Naive thymus-derived CD4-positive, alpha-beta T cell (primary cell): Measurements from ENCODE around the gene TPP1. TPM values are rescaled to one million over a fixed set of nuclear protein-coding genes. Genes with fewer than 3 reads are reported as not detected.

Experiments used
- ATAC-seq: fragments of 150-1000 bp; cut with Tn5 transposase; 2 replicates; pipeline ENCODE4 v1.10.0; 2021; ENCODE audit warnings: mild to moderate bottlenecking, moderate library complexity
- CTCF ChIA-PET: fragments of 350-600 bp; sonication (Branson Sonifier 250); formaldehyde crosslinking; loops from one replicate; lab custom pipeline; 2021; ENCODE audit warnings: antibody characterized with exemption; lab: Charles Lee
- POLR2A ChIA-PET: fragments of 350-600 bp; sonication (Branson Sonifier 250); formaldehyde crosslinking; loops from one replicate; lab custom pipeline; 2021; ENCODE audit warnings: antibody characterized with exemption, inconsistent platforms; lab: Charles Lee
- DNase-seq, 9 donors: peaks; one replicate each; pipeline versions ENCODE4 v3.0.0 to v3.0.0-alpha.2; 2020 to 2022; ENCODE audit warnings: mixed read lengths in 1 of 9
- H3K27ac ChIP-seq: one replicate; pipeline ENCODE4 v1.7.0; 2013; ENCODE audit warnings: mild to moderate bottlenecking, low read depth, low read length, moderate library complexity
- H3K27me3 ChIP-seq, 2 donors: one replicate each; pipeline ENCODE4 v1.7.0; 2013; ENCODE audit warnings: low read length in 2 of 2, mild to moderate bottlenecking in 2 of 2, moderate library complexity in 2 of 2; ENCODE audit not compliant: control insufficient read depth in 2 of 2, insufficient read depth in 2 of 2
- H3K36me3 ChIP-seq, 3 experiments: 1 replicate in 2 of 3; 2 replicates in 1 of 3; pipeline ENCODE4 v1.7.0; 2013; ENCODE audit warnings: low read length in 3 of 3, mild to moderate bottlenecking in 3 of 3, moderate library complexity in 1 of 3; ENCODE audit not compliant: insufficient read depth in 3 of 3, control insufficient read depth in 2 of 3
- H3K4me1 ChIP-seq, 2 donors: one replicate each; pipeline ENCODE4 v1.7.0; 2013; ENCODE audit warnings: low read length in 2 of 2, mild to moderate bottlenecking in 2 of 2, moderate library complexity in 1 of 2; ENCODE audit not compliant: control insufficient read depth in 2 of 2, insufficient read depth in 2 of 2
- H3K4me3 ChIP-seq: 2 replicates; pipeline ENCODE4 v1.7.0; 2013; ENCODE audit warnings: mild to moderate bottlenecking, low read length
- H3K9me3 ChIP-seq, 3 experiments: 1 replicate in 2 of 3; 2 replicates in 1 of 3; pipeline ENCODE4 v1.7.0; 2013; ENCODE audit warnings: low read length in 3 of 3; ENCODE audit not compliant: control insufficient read depth in 2 of 3
- H3K27ac Mint-ChIP-seq, 9 donors: one replicate each; pipeline ENCODE4 v1.8.0; 2020 to 2022; ENCODE audit warnings: mixed read lengths in 9 of 9, mild to moderate bottlenecking in 8 of 9, moderate library complexity in 5 of 9, inconsistent platforms in 2 of 9
- H3K27me3 Mint-ChIP-seq, 5 donors: one replicate each; pipeline ENCODE4 v1.8.0; 2021 to 2022; ENCODE audit warnings: mixed read lengths in 5 of 5, mild to moderate bottlenecking in 1 of 5
- H3K36me3 Mint-ChIP-seq, 5 donors: one replicate each; pipeline ENCODE4 v1.8.0; 2020 to 2022; ENCODE audit warnings: mixed read lengths in 5 of 5, mild to moderate bottlenecking in 3 of 5, inconsistent platforms in 1 of 5
- H3K4me1 Mint-ChIP-seq, 7 donors: one replicate each; pipeline ENCODE4 v1.8.0; 2020 to 2022; ENCODE audit warnings: mixed read lengths in 7 of 7, mild to moderate bottlenecking in 3 of 7, inconsistent platforms in 1 of 7
- H3K4me3 Mint-ChIP-seq, 10 donors: one replicate each; pipeline ENCODE4 v1.8.0; 2020 to 2022; ENCODE audit warnings: mild to moderate bottlenecking in 10 of 10, mixed read lengths in 10 of 10, moderate library complexity in 6 of 10, inconsistent platforms in 2 of 10
- H3K9me3 Mint-ChIP-seq, 11 donors: one replicate each; pipeline ENCODE4 v1.8.0; 2020 to 2022; ENCODE audit warnings: mixed read lengths in 11 of 11, mild to moderate bottlenecking in 4 of 11, inconsistent platforms in 1 of 11, moderate library complexity in 1 of 11
- intact Hi-C, 2 donors: fragments of 100-400 bp; cut with micrococcal nuclease; formaldehyde crosslinking; loops; one replicate each; pipeline ENCODE4 v1.15.1; 2023
- polyA plus RNA-seq, 2 donors: library from polyadenylated mRNA; unstranded; fragments of 300-500 nt; fragmentation: Illumina TruSeq; gene quantifications; one replicate each; pipeline ENCODE4 v1.2.3, GENCODE V29; 2021
- total RNA-seq, 6 experiments: library from RNA in 5 of 6; stranded (reverse) in 5 of 6; gene quantifications; 1 replicate in 5 of 6; 2 replicates in 1 of 6; pipeline ENCODE4 v1.2.3 and lab custom pipeline; 2021 to 2026

The TPP1 gene
- total and polyA plus RNA-seq, 7 experiments from 2014 or later: 49.9 to 160 (median 116) TPM

DNA sequence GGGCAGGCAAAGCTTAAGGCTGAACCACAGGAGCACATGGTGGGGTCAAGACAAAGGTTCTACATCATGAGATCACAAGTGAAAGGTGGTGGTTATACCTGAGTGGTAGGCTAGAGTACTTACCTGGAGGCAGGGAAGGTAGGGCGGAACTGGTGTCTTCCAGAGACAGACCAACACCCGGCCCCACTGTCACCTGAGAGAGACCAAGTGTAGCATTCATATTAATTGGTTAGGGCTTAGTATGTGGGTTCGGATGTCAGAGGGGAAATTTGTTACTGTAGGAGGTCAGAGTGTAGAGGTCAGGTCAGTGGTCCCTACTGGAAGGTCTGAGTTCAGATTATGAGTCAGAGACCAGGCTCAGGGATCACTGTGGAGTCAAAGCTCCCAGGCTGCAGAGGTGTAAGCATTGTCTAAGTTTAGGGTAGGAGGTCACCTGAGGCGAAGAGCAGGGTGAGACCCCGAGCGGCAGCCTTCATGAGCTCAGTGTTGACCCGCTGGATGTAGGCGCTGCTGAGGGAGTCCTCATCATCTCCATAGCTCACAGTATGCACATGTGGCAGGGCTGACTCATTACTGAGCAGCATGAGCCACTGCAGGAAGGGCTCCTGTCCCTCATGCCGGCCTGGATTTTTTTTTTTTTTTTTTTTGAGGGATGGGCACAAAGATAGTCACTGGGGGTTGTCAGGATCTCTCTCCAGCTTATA lies 3.2 kb downstream of the TPP1 start:
- no peak for DNase-seq
- Histone ChIP-seq H3K27ac (no peak overlapping the region), H3K4me3 (no peak overlapping the region), H3K4me1 (peaks cover 17 to 36% of the 10 kb centered on the region in 2 donors), H3K27me3 (no peaks in the 10 kb centered on the region), H3K9me3 (no peaks in the 10 kb centered on the region), H3K36me3 (peaks cover 0 to 26% (median 0%) of the 10 kb centered on the region in 3 experiments)
- ChIA-PET POLR2A (interaction anchor here (0.7 to 2.9 kb wide), 3 partner anchors 38 to 73 kb away, joined by 3 to 8 read pairs (median 7); partner anchors contain the start of gene MRPL17), CTCF (interaction anchor here (1.1 kb wide), 1 partner anchor 67 kb away, joined by 3 read pairs; the partner anchor contains the start of gene MRPL17)
- peak overlapping the region in 4 of 10 donors; percentile 2 to 60 (median 30) for H3K4me3 Mint-ChIP-seq
- H3K27ac Mint-ChIP-seq: peak overlapping the region in 6 of 9 donors; percentile 8 to 57 (median 22)
- no peaks in the 10 kb centered on the region for H3K27me3 Mint-ChIP-seq
- H3K4me1 Mint-ChIP-seq: peaks cover 9 to 22% (median 13%) of the 10 kb centered on the region in 7 donors
- intact Hi-C loops: loop anchor here (5.0 to 10.0 kb wide), 4 partner anchors 36 to 989 kb away; partner anchors contain the start of genes PPFIBP2 (in 1 of the 2) and TRIM34 (in 1 of the 2)
- ATAC-seq: no peak
- peaks cover 7 to 24% (median 10%) of the 10 kb centered on the region in 5 donors for H3K36me3 Mint-ChIP-seq
- no peaks in the 10 kb centered on the region for H3K9me3 Mint-ChIP-seq

DNA sequence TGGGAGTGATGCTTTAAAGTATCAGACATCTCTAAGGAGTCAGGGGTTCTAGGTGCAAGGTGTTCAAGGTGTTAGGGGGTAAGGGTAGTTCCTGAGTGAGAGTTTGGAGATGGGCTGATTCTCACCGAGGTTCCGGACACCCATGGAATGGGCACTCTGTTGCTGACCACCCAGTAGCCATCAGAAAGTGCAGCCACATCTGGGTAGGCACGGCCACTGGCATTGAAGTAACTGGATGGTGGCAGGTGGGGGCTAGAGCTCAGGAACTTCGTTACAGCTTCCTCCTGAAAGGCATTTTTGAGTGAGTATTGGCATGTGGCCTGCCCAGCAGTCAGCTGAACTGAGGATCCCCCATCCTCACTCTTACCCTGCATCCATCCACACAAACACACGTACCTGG lies 4.2 kb downstream of the TPP1 start:
- ChIA-PET CTCF (no interaction called here), POLR2A (interaction anchor here (1.1 to 2.9 kb wide), 2 partner anchors 57 to 68 kb away, joined by 3 to 8 read pairs; partner anchors contain the start of gene MRPL17)
- H3K27me3 Mint-ChIP-seq: no peaks in the 10 kb centered on the region
- Histone ChIP-seq H3K36me3 (peaks cover 0 to 36% (median 9%) of the 10 kb centered on the region in 3 experiments), H3K27me3 (no peaks in the 10 kb centered on the region), H3K9me3 (no peaks in the 10 kb centered on the region), H3K4me3 (no peak overlapping the region), H3K27ac (no peak overlapping the region), H3K4me1 (peaks cover 23 to 38% of the 10 kb centered on the region in 2 donors)
- peaks cover 9 to 32% (median 22%) of the 10 kb centered on the region in 7 donors for H3K4me1 Mint-ChIP-seq
- ATAC-seq: no peak
- H3K4me3 Mint-ChIP-seq: peak overlapping the region in 1 of 10 donors; percentile 15
- peak overlapping the region in 3 of 9 donors; percentile 11 to 63 (median 57) for H3K27ac Mint-ChIP-seq
- H3K36me3 Mint-ChIP-seq: peaks cover 7 to 33% (median 11%) of the 10 kb centered on the region in 5 donors
- DNase-seq: no peak
- intact Hi-C loops: loop anchor here (5.0 to 10.0 kb wide), 4 partner anchors 37 to 988 kb away; partner anchors contain the start of genes PPFIBP2 (in 1 of the 2) and TRIM34 (in 1 of the 2)
- no peaks in the 10 kb centered on the region for H3K9me3 Mint-ChIP-seq

DNA sequence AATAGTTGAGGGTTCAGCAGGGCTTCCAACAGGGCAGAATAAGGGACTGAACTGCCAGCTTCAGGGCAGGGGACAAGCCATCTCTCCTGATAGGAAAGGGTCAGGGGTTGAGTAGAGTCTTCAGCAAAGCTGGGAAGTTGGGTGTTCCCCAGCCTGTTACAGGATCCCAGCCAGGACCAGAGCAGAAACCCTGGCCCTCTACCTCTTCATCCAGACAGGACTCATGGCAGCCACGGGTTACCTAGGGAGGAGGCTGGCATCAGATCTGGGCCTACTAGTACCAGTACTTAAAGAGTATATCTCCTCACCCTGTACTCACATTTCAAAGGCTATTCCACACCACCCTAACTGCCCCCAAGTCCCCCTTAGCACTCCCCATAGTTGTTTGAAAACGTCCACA lies 4.8 kb downstream of the TPP1 start:
- H3K4me3 ChIP-seq: no peak overlapping the region
- Mint-ChIP-seq H3K9me3 (no peaks in the 10 kb centered on the region), H3K4me3 (peak overlapping the region in 1 of 10 donors; percentile 15), H3K27me3 (no peaks in the 10 kb centered on the region), H3K4me1 (peaks cover 9 to 38% (median 27%) of the 10 kb centered on the region in 7 donors), H3K27ac (peak overlapping the region in 1 of 9 donors; percentile 27), H3K36me3 (peaks cover 7 to 39% (median 17%) of the 10 kb centered on the region in 5 donors)
- peaks cover 3 to 42% (median 13%) of the 10 kb centered on the region in 3 experiments for H3K36me3 ChIP-seq
- H3K27me3 ChIP-seq: no peaks in the 10 kb centered on the region
- no peaks in the 10 kb centered on the region for H3K9me3 ChIP-seq
- POLR2A ChIA-PET: interaction anchor here (1.1 to 3.8 kb wide), 5 partner anchors 11 to 69 kb away, joined by 3 to 38 read pairs (median 8); partner anchors contain the start of genes ILK, MRPL17 and RRP8
- intact Hi-C loops: loop anchor here in 1 of 2 donors (10.0 kb wide), 1 partner anchor 900 kb away; the partner anchor contains the start of gene PPFIBP2
- ATAC-seq (no peak), DNase-seq (no peak)
- H3K27ac ChIP-seq: no peak overlapping the region
- peaks cover 23 to 34% of the 10 kb centered on the region in 2 donors for H3K4me1 ChIP-seq
- CTCF ChIA-PET: no interaction called here

DNA sequence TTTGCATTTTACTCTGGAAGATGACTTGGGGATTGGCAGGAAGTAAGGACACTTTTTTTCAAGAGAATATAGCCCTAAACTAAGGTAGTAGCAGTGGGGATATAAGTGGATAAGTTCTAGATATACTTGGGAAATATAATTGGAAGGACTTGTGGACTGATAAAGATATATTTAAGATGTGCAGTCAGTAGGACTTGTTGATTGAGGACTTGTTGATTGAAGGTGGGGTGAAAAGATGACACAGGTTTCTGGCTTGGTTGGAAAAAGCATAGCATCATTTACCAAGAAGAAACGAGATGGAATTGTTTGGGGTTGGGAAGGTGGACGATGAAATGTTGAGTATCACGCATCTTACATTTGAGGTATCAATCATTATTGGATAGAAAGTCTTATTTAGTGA lies 5.7 kb downstream of the TPP1 start:
- Mint-ChIP-seq H3K9me3 (no peaks in the 10 kb centered on the region), H3K27ac (no peak overlapping the region), H3K27me3 (no peaks in the 10 kb centered on the region), H3K36me3 (peaks cover 7 to 45% (median 17%) of the 10 kb centered on the region in 5 donors), H3K4me3 (no peak overlapping the region), H3K4me1 (peaks cover 9 to 46% (median 32%) of the 10 kb centered on the region in 7 donors)
- ChIA-PET POLR2A (interaction anchor here (1.8 to 10.3 kb wide), 10 partner anchors 8 to 135 kb away, joined by 4 to 170 read pairs (median 20); partner anchors contain the start of genes ARFIP2, ILK, MRPL17 and RRP8), CTCF (interaction anchor here (1.3 to 3.9 kb wide), 3 partner anchors 9 to 70 kb away, joined by 7 to 19 read pairs (median 10); partner anchors contain the start of gene MRPL17)
- ATAC-seq: no peak
- no peak overlapping the region for H3K4me3 ChIP-seq
- no peaks in the 10 kb centered on the region for H3K27me3 ChIP-seq
- H3K27ac ChIP-seq: peak overlapping the region; percentile 91
- no peaks in the 10 kb centered on the region for H3K9me3 ChIP-seq
- peaks cover 23 to 30% of the 10 kb centered on the region in 2 donors for H3K4me1 ChIP-seq
- peaks cover 7 to 52% (median 17%) of the 10 kb centered on the region in 3 experiments for H3K36me3 ChIP-seq
- no peak for DNase-seq
- intact Hi-C loops: loop anchor here (2.0 to 10.0 kb wide), 2 partner anchors 133 to 901 kb away; partner anchors contain the start of gene PPFIBP2 (in 1 of the 2)

DNA sequence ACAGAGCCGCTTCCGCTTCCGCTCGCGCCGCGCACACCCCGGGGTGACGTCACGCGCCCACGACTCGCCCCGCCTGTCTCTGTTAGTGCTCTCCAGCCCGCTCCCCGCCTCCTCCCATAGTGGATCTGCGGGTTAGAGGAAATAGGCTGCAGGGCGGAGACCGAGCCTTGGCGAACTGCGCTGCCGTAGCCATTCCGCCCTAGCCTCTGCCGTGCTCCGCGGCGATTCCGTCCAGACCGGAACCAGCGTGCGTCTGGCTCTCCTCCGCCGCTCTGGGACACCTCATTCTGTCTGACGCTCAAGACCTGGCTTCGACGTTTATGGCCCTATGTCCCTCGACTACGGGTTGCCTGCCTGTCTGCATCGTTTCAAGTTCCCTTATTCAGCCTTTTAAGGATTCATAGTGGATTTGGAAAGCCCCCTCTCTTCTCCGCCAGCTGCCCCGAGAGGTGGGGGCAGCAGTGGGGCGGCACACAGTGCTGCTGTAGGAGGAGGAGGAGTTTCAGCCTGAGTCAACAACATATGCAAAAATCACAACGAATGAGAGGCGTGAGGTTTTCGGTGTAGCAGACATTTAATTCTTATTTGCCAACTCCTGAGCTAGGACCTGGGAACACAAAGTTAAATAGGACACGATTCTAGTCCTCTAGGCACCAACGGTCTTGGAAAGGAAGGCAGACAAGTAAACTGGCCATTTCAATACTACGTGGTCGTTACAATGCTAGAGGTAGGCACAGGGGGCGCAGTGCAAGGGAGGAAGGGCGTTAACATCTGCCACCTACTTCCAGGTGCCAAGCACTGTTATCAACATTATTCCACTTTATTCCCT lies 6.8 kb downstream of the TPP1 start, which contains the start of gene TAF10:
Gene TAF10, minus strand, starts transcription at position 4 of the 829 bp plus-strand sequence. CDS start 27 bp downstream, outside the sequence.
- peaks cover 25% of the 10 kb centered on the region in 2 donors for H3K4me1 ChIP-seq
- Mint-ChIP-seq H3K9me3 (no peaks in the 10 kb centered on the region), H3K36me3 (peaks cover 7 to 54% (median 17%) of the 10 kb centered on the region in 5 donors), H3K27ac (peak within 1 kb of the TSS in 5 of 9 donors; percentile 90 to 98 (median 96)), H3K4me1 (peaks cover 9 to 46% (median 33%) of the 10 kb centered on the region in 7 donors), H3K4me3 (peak within 1 kb of the TSS in 6 of 10 donors; percentile 84 to 94 (median 92)), H3K27me3 (no peaks in the 10 kb centered on the region)
- H3K27ac ChIP-seq: peak within 1 kb of the TSS; percentile 91
- no peaks in the 10 kb centered on the region for H3K27me3 ChIP-seq
- ATAC-seq: peak; percentile 94
- ChIA-PET CTCF (interaction anchor here (0.6 to 3.9 kb wide), 13 partner anchors 8 to 125 kb away, joined by 3 to 19 read pairs (median 4); partner anchors contain the start of gene MRPL17), POLR2A (interaction anchor here (0.7 to 10.3 kb wide), 36 partner anchors 9 to 214 kb away, joined by 3 to 170 read pairs (median 6); partner anchors contain the start of genes ARFIP2, ILK, MRPL17 and RRP8)
- peak within 1 kb of the TSS; percentile 83 for H3K4me3 ChIP-seq
- DNase-seq: peak; percentile 89 to 97 (median 95)
- peaks cover 7 to 59% (median 17%) of the 10 kb centered on the region in 3 experiments for H3K36me3 ChIP-seq
- H3K9me3 ChIP-seq: no peaks in the 10 kb centered on the region
- intact Hi-C loops: loop anchor here (1.0 to 10.0 kb wide), 11 partner anchors 8 to 902 kb away; partner anchors contain the start of genes ARFIP2 (in 2 of the 2), FHIP1B (in 2 of the 2), MRPL17 (in 2 of the 2) and TIMM10B (in 2 of the 2)
